Calu3 (cell line): ENCODE results near the gene TSC2. TPM values are rescaled to one million over a fixed set of nuclear protein-coding genes. Genes with fewer than 3 reads are reported as not detected.

Source experiments
- BruUV-seq: library from RNA; stranded (reverse); fragments of 400-500 nt; replicated peaks from 2 replicates; lab custom pipeline; 2021; lab: Mats Ljungman, UMichigan
- CTCF ChIA-PET: fragments of 300-600 bp; sonication (Branson Sonifier 250); formaldehyde crosslinking; loops from one replicate; lab custom pipeline; 2022; ENCODE audit warnings: antibody characterized with exemption; lab: Charles Lee
- DNase-seq: peaks from one replicate; pipeline ENCODE4 v3.0.0; 2022
- H3K27ac Mint-ChIP-seq: one replicate; pipeline ENCODE4 v1.8.0; 2022; ENCODE audit warnings: mixed read lengths; ENCODE audit not compliant: unreplicated experiment
- H3K27me3 Mint-ChIP-seq: one replicate; pipeline ENCODE4 v1.8.0; 2022; ENCODE audit warnings: mixed read lengths; ENCODE audit not compliant: unreplicated experiment
- H3K36me3 Mint-ChIP-seq: one replicate; pipeline ENCODE4 v1.8.0; 2022; ENCODE audit warnings: mild to moderate bottlenecking, moderate library complexity, mixed read lengths; ENCODE audit not compliant: insufficient read depth, unreplicated experiment
- H3K4me1 Mint-ChIP-seq: one replicate; pipeline ENCODE4 v1.8.0; 2022; ENCODE audit warnings: mild to moderate bottlenecking, low read depth, mixed read lengths; ENCODE audit not compliant: unreplicated experiment
- H3K4me3 Mint-ChIP-seq: one replicate; pipeline ENCODE4 v1.8.0; 2022; ENCODE audit warnings: mild to moderate bottlenecking, low read depth, moderate library complexity, mixed read lengths; ENCODE audit not compliant: unreplicated experiment
- H3K9me3 Mint-ChIP-seq: one replicate; pipeline ENCODE4 v1.8.0; 2022; ENCODE audit warnings: low read depth, mixed read lengths; ENCODE audit not compliant: unreplicated experiment
- intact Hi-C: fragments of 100-400 bp; cut with micrococcal nuclease; formaldehyde crosslinking; loops from one replicate; pipeline ENCODE4 v1.10.0; 2022; ENCODE audit not compliant: unreplicated experiment
- total RNA-seq: library from RNA; stranded (reverse); gene quantifications from 2 replicates; pipeline ENCODE4 v1.2.3, GENCODE V29; 2022
- TF ChIP-seq, protein P1 (sequence below): fragments of 200-600 bp; IDR thresholded peaks from one replicate; pipeline ENCODE4 v1.8.0; 2022; ENCODE audit warnings: antibody characterized with exemption; ENCODE audit not compliant: unreplicated experiment

TSC2 gene
- total RNA-seq, 1 experiment from 2014 or later, result 170 TPM

DNA sequence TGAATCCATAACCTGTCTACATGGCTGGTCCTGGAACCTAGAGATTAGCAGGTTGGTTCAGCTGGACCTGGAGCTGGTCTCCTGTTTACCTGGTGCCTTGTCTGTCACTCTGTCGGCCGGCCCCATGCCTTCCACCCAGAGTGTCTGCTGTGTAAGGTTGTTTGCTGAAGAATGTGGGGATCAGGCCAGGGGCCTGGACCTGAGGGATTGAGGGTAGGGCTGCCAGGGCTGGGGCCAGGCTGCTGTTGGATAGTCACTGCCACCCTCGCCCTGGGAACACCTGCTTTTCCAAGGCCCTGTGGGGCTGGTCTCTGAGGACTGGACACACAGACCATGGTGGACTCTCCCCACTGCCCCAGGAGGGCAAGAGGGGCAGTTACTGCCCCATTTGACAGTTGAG, 19.6 kb upstream of the TSC2 start:
- Mint-ChIP-seq H3K9me3 (no peaks in the 10 kb centered on the region), H3K36me3 (peaks cover 27% of the 10 kb centered on the region), H3K27ac (no peak overlapping the region), H3K4me3 (peak overlapping the region; percentile 74), H3K27me3 (peaks cover 8% of the 10 kb centered on the region), H3K4me1 (peaks cover 23% of the 10 kb centered on the region)
- CTCF ChIA-PET, result interaction anchor here (1.5 to 2.0 kb wide), 2 partner anchors 13 to 19 kb away, joined by 4 to 7 read pairs; no protein-coding TSS in a partner anchor
- TF ChIP-seq, protein P1, sequence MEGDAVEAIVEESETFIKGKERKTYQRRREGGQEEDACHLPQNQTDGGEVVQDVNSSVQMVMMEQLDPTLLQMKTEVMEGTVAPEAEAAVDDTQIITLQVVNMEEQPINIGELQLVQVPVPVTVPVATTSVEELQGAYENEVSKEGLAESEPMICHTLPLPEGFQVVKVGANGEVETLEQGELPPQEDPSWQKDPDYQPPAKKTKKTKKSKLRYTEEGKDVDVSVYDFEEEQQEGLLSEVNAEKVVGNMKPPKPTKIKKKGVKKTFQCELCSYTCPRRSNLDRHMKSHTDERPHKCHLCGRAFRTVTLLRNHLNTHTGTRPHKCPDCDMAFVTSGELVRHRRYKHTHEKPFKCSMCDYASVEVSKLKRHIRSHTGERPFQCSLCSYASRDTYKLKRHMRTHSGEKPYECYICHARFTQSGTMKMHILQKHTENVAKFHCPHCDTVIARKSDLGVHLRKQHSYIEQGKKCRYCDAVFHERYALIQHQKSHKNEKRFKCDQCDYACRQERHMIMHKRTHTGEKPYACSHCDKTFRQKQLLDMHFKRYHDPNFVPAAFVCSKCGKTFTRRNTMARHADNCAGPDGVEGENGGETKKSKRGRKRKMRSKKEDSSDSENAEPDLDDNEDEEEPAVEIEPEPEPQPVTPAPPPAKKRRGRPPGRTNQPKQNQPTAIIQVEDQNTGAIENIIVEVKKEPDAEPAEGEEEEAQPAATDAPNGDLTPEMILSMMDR, result no peak
- no peak for DNase-seq
- intact Hi-C loops, result no loop called here
- no TSS peak for BruUV-seq

DNA sequence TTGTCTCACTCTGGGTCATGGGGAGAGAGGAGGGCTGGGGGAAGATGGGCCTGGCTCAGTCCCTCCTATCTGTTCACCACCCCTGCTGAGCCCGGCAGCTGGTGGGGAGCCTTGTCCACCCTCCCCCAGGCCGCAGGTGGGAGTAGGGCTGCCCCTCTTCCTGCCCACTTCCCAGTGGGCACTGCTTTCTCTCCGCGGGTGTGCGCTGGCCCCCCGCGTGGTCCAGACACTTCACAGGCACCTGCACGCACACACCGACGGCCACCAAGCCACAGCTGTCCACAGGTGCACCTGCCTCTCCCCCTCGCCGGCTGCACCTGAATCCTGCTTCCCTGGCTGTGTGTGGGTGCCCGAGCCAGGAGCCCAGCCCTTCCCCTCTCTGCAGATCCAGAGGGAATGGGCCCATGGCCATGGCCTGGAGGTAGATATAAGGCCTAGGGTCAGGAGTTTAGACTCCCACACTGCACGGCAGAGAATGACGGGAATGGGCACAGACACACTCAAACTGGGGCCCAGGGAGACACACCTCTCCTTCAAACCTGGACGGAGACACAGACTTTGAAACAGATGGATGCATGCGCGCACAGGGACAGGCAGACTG, 19.1 kb upstream of the TSC2 start:
- Mint-ChIP-seq H3K9me3 (no peaks in the 10 kb centered on the region), H3K4me3 (no peak overlapping the region), H3K4me1 (peaks cover 17% of the 10 kb centered on the region), H3K36me3 (peaks cover 22% of the 10 kb centered on the region), H3K27me3 (peaks cover 8% of the 10 kb centered on the region), H3K27ac (no peak overlapping the region)
- DNase-seq, result no peak
- TF ChIP-seq, protein P1, result no peak
- no TSS peak for BruUV-seq
- CTCF ChIA-PET, result interaction anchor here (2.0 kb wide), 1 partner anchor 12 kb away, joined by 7 read pairs; no protein-coding TSS in a partner anchor
- intact Hi-C loops, result no loop called here

DNA sequence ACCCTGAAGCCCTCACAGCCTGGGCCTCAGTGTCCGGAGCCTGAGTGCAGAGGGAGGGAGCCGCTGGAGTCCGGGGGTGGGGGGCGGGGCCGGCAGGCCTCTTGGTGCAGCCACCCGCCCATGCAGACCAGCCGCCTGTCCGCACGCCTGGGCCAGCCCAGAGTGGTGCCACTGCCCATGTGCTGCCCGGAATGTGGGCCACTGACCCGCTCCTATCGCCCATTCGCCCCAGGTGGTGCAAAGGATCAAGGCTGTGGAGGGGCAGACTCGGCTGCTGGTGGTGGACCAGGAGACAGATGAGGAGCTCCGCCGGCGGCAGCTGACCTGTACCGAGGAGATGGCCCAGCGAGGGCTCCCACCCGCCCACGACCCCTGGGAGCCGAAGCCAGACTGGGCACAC, 18.4 kb upstream of the TSC2 start:
- peaks cover 13% of the 10 kb centered on the region for H3K4me1 Mint-ChIP-seq
- H3K36me3 Mint-ChIP-seq, result peaks cover 18% of the 10 kb centered on the region
- no peak for DNase-seq
- H3K4me3 Mint-ChIP-seq, result no peak overlapping the region
- H3K27me3 Mint-ChIP-seq, result peaks cover 6% of the 10 kb centered on the region
- no peak overlapping the region for H3K27ac Mint-ChIP-seq
- CTCF ChIA-PET, result interaction anchor here (0.7 to 0.8 kb wide), 2 partner anchors 11 to 19 kb away, joined by 3 read pairs; partner anchors contain the start of genes NTHL1 and TSC2
- TF ChIP-seq, protein P1, result no peak
- intact Hi-C loops, result no loop called here
- no TSS peak for BruUV-seq
- H3K9me3 Mint-ChIP-seq, result no peaks in the 10 kb centered on the region

DNA sequence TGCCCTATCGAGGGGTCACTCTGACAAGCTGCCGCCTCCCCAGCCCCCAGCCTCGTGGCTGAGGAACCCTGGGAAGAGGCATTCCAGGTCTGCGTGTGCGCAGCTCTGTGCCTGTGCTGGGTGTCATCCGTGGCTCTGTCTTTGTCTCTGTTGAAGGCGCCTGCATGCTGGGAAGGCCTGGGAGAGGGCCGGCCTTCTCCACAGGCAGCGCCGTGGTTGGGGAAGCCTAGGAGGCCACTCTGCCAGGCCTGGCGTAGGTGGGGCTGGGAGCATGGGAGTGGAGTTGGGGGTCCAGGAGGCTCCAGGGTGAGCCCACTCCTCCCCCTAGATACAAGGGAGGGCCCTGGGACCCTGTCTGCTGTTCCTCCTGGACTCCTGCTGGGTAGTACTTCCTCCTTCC, 17.7 kb upstream of the TSC2 start:
- Mint-ChIP-seq H3K27me3 (no peaks in the 10 kb centered on the region), H3K36me3 (peaks cover 16% of the 10 kb centered on the region), H3K9me3 (no peaks in the 10 kb centered on the region), H3K27ac (no peak overlapping the region), H3K4me3 (no peak overlapping the region), H3K4me1 (peaks cover 9% of the 10 kb centered on the region)
- CTCF ChIA-PET, result interaction anchor here (0.7 to 0.8 kb wide), 2 partner anchors 10 to 18 kb away, joined by 3 read pairs; partner anchors contain the start of genes NTHL1 and TSC2
- TF ChIP-seq, protein P1, result no peak
- intact Hi-C loops, result no loop called here
- BruUV-seq, result no TSS peak
- DNase-seq, result no peak
